Dedifferentiated amniotic fluid mesenchymal stem cell (primary cell): ENCODE results near the gene ANKRD18A.
"Not testable (repeated sequence)": the region's sequence is repeated elsewhere in the genome, so short reads cannot be mapped to it uniquely, and the experiment has no call there.

Experiments
- DNase-seq: peaks from one replicate; pipeline ENCODE4 v3.0.0-alpha.2; 2016; ENCODE audit errors: extremely low spot score

The ANKRD18A gene

DNA sequence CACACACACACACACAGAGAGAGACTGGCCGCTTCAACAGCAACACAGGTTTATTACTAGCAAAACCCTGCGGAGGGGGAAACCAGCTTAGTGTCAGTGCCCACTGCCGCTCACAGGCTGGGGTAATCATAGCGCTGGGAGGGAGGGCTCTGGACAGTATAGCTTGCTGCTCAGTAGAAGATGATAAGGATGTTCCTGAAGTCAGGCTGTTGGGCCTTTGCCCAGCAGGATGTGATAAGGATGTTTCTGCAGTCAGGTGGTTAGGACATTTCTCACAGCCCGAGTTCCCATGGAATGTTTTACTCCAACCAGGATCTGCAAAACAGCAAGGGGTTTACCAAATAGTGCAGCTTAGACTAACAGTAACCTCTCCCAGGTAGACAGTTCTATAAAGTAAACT is 79.9 kb downstream of the ANKRD18A start:
- DNase-seq: not testable (repeated sequence)

DNA sequence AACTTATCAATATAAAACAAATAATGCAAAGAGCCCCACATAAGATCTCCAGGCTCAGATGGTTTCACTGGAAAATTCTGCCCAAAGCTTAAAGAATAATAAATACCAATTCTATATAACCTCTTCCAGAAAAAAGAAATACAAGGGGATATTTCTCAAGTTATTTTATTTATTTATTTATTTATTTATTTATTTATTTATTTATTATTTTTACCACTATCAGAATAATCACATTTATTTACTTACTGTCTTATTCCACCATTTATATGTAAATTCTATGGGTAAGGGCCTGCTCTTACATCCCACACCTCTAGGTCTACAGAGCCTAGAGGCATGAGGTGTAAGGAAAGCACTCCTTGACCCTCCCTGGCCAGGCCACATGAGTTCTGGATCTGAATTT is 91.1 kb downstream of the ANKRD18A start:
- DNase-seq: no peak

DNA sequence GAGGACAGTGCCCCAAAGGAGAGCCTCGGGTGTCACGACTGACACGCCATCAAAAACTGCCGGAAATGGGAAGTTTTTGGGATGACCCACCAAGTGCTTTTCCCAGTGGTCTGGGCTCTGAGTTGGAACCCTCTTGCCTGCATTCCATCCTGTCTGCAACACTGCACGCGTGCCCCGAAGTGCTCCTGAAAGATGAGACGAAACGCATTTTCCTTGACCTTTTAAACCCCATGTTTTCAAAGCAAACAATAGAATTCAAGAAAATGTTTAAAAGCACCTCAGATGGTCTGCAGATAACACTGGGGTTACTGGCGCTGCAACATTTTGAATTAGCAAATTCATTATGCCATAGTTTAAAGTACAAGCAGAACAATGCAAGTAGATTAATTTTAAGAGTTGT is 92.9 kb downstream of the ANKRD18A start:
- no peak for DNase-seq

DNA sequence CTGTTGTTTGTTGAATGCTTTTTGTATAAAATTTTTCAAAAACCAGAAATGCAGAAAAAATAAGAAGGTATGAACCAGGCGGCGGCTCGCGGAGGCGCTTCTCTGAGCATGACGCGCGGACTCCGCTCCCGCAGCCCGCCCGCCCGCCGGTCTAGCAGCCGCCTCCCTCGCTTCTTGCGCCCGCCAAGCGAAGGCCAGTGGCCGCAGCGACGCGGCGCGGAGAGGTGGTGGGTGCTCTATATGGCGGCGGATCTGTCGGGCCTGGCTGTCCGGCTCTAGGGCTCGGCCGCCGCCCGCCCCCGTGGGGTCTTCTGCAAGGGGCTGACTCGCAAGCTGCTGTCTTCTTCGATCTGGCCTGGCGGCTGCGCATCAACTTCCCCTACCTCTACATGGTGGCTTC is 93.8 kb downstream of the ANKRD18A start:
- DNase-seq: no peak

DNA sequence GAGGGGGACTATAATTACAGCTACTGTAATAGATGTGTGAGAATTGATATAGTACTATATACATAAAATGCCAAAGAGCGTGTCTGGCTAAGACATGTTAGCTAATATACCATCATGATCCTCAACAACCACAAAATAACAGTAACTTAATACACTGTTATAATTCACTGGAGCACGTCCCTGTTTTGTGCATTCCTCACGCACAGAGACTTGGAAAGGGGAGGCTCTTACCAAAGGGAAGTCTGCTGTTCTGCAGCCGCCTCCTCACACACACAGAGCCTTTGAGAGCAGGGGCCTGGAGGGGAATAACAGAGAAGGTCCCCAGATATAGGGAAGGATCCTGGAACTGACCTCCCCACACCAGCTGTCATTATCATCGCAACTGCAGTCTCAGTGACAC is 97.3 kb downstream of the ANKRD18A start:
- DNase-seq: no peak

DNA sequence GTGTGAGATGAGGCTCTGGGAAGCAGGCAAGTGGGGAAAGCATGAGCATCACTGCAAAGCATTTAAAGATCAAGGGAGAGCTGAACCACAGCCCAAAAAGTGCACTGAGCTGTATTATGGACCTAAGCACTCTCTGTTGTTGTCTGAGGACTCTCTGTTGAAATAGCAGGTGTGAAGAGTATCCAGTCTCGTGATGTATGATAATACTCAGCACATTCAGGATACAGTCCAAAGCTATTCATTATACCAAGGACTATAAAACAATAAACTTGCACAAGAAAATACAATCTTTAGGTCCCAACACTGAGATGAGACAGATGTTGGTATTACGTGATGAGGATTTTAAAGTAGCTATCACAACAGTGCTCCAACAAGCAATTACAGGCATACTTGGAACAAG is 98.6 kb downstream of the ANKRD18A start:
- DNase-seq: no peak
